K562 (cell line): ENCODE results near the gene CFAP157. TPM values are rescaled to one million over a fixed set of nuclear protein-coding genes. Genes with fewer than 3 reads are reported as not detected.

ENCODE experiments used
- ATAC-seq: fragments of 200-7000 bp; cut with Tn5 transposase; 3 replicates; pipeline ENCODE4 v1.9.1; 2020; ENCODE audit warnings: moderate library complexity
- BruUV-seq: library from RNA; stranded (reverse); fragments of 400-500 nt; replicated peaks from 2 replicates; lab custom pipeline; 2021; lab: Mats Ljungman, UMichigan
- CTCF ChIA-PET: fragments of 300-600 bp; formaldehyde crosslinking; extraction: SDS; loops from one replicate; lab custom pipeline; 2021; ENCODE audit warnings: low intra/inter-chr PET ratio; lab: Yijun Ruan, JAX
- POLR2A ChIA-PET: fragments of 300-600, 350-650 bp; sonication (Branson Sonifier 250); formaldehyde crosslinking; extraction: SDS; loops from one replicate; lab custom pipeline; 2021; ENCODE audit warnings: antibody characterized with exemption, inconsistent platforms; lab: Yijun Ruan, JAX
- DNase-seq, 4 experiments: peaks; one replicate each; pipeline versions ENCODE4 v3.0.0 to v3.0.0-alpha.2; 2011 to 2018; ENCODE audit warnings: low spot score in 3 of 4, mixed read lengths in 3 of 4; ENCODE audit errors: extremely low read depth in 1 of 4
- FAIRE-seq: peaks from 2 replicates; lab custom pipeline; 2011; peaks lifted over from hg19 to GRCh38; lab: Jason Lieb, UNC
- H2AFZ ChIP-seq: 2 replicates; pipeline ENCODE4 v1.6.0; 2011; ENCODE audit warnings: low read depth, low read length, control low read depth, inconsistent platforms
- H3K27ac ChIP-seq: fragments of 200-600 bp; 3 replicates; pipeline ENCODE4 v1.8.0; 2011; ENCODE audit warnings: low read depth, mild to moderate bottlenecking, control low read depth, inconsistent platforms, low read length, moderate library complexity, mixed read lengths; ENCODE audit errors: extremely low read depth
- H3K27me3 ChIP-seq, 2 experiments: fragments of 300-600 bp in 1 of 2; 2 replicates in 1 of 2; 3 replicates in 1 of 2; pipeline versions ENCODE4 v1.6.0 to v1.8.0; 2011; ENCODE audit warnings: inconsistent platforms in 2 of 2, low read length in 2 of 2, mild to moderate bottlenecking in 1 of 2, mixed read lengths in 1 of 2, moderate library complexity in 1 of 2; ENCODE audit not compliant: control insufficient read depth in 2 of 2, insufficient read depth in 2 of 2
- H3K36me3 ChIP-seq: fragments of 300-600 bp; 3 replicates; pipeline ENCODE4 v1.8.0; 2011; ENCODE audit warnings: mild to moderate bottlenecking, low read length, inconsistent platforms; ENCODE audit not compliant: control insufficient read depth, insufficient read depth
- H3K4me1 ChIP-seq, 2 experiments: fragments of 200-600 bp in 1 of 2; replicated peaks in 1 of 2; 2 replicates in 1 of 2; 3 replicates in 1 of 2; pipeline versions ENCODE4 v1.5.1 to v1.8.0; 2011; ENCODE audit warnings: inconsistent platforms in 2 of 2, low read length in 2 of 2, mild to moderate bottlenecking in 1 of 2, mixed read lengths in 1 of 2, moderate library complexity in 1 of 2; ENCODE audit not compliant: control insufficient read depth in 2 of 2, insufficient read depth in 2 of 2
- H3K4me2 ChIP-seq: 2 replicates; pipeline ENCODE4 v1.6.1; 2011; ENCODE audit warnings: low read length, control low read depth, inconsistent platforms, mixed read lengths; ENCODE audit not compliant: insufficient read depth
- H3K4me3 ChIP-seq: fragments of 200-600 bp; sonication (generic), shearing (Covaris generic); 2 replicates; pipeline ENCODE4 v1.5.1; 2016; ENCODE audit warnings: control low read depth, inconsistent platforms
- H3K79me2 ChIP-seq: fragments of 200-600 bp; 3 replicates; pipeline ENCODE4 v1.8.0; 2011; ENCODE audit warnings: low read length, inconsistent platforms; ENCODE audit not compliant: control insufficient read depth, insufficient read depth
- H3K9ac ChIP-seq, 2 experiments: 2 replicates each; pipeline versions ENCODE4 v1.6.0 to v1.6.1; 2011; ENCODE audit warnings: low read depth in 2 of 2, low read length in 2 of 2, control low read depth in 1 of 2, inconsistent platforms in 1 of 2, mild to moderate bottlenecking in 1 of 2, mixed read lengths in 1 of 2; ENCODE audit not compliant: insufficient read depth in 1 of 2
- H3K9me1 ChIP-seq: one replicate; pipeline ENCODE4 v1.6.0; 2011; ENCODE audit warnings: inconsistent platforms, mild to moderate bottlenecking, low read length, moderate library complexity; ENCODE audit not compliant: control insufficient read depth, insufficient read depth
- H3K9me3 ChIP-seq: replicated peaks from 2 replicates; pipeline ENCODE4 v1.5.1; 2011; ENCODE audit warnings: low read depth, low read length, inconsistent platforms; ENCODE audit not compliant: control insufficient read depth, insufficient read depth
- H4K20me1 ChIP-seq: replicated peaks from 2 replicates; pipeline ENCODE4 v1.6.1; 2011; ENCODE audit warnings: low read length, inconsistent platforms, mixed read lengths; ENCODE audit not compliant: control insufficient read depth, insufficient read depth
- BCL6 ChIP-seq: fragments of 250-450 bp; sonication (Bioruptor Pico); IDR thresholded peaks from 2 replicates; pipeline ENCODE4 v1.4.0; 2020
- BCOR ChIP-seq: fragments of 450-650 bp; IDR thresholded peaks from 2 replicates; pipeline ENCODE4 v1.6.1; 2016
- CREB3 ChIP-seq: fragments of 450-650 bp; conservative IDR thresholded peaks from 2 replicates; pipeline ENCODE4 v1.6.1; 2016; ENCODE audit warnings: missing genetic modification characterization, low read depth, mild to moderate bottlenecking, missing compliant biosample characterization, moderate library complexity
- CTCFL ChIP-seq: IDR thresholded peaks from 2 replicates; pipeline ENCODE4 v1.6.1; 2011; ENCODE audit warnings: borderline replicate concordance, low read depth, mild to moderate bottlenecking, moderate library complexity, low read length; ENCODE audit not compliant: insufficient read depth, poor library complexity, severe bottlenecking
- MBD2 ChIP-seq: sonication (generic); IDR thresholded peaks from 2 replicates; pipeline ENCODE4 v1.6.1; 2016; ENCODE audit warnings: low read depth, borderline replicate concordance
- NCOR1 ChIP-seq: fragments of 450-650 bp; IDR thresholded peaks from 2 replicates; pipeline ENCODE4 v1.6.1; 2016; ENCODE audit warnings: mild to moderate bottlenecking, moderate library complexity
- NR4A1 ChIP-seq, 2 experiments: fragments of 250-450 bp in 1 of 2; fragments of 450-650 bp in 1 of 2; sonication (Bioruptor Pico) in 1 of 2; IDR thresholded peaks; 2 replicates each; pipeline versions ENCODE4 v1.4.0 to v1.6.1; 2016 to 2020; ENCODE audit warnings: mild to moderate bottlenecking in 2 of 2, missing compliant biosample characterization in 1 of 2, missing genetic modification characterization in 1 of 2, moderate library complexity in 1 of 2
- PHF21A ChIP-seq: fragments of 450-650 bp; IDR thresholded peaks from 2 replicates; pipeline ENCODE4 v1.6.1; 2017; ENCODE audit warnings: low read depth, borderline replicate concordance
- PHF8 ChIP-seq: fragments of 200-600 bp; sonication (generic); IDR thresholded peaks from 2 replicates; pipeline ENCODE4 v1.6.1; 2012; ENCODE audit warnings: mixed run types, mild to moderate bottlenecking, inconsistent platforms, low read length, moderate library complexity, borderline replicate concordance
- RBM39 ChIP-seq: fragments of 200-400 bp; formaldehyde crosslinking; optimal IDR thresholded peaks from 2 replicates; pipeline ENCODE3; 2018; ENCODE audit warnings: low read depth, low read length
- SMARCA5 ChIP-seq: fragments of 450-650 bp; IDR thresholded peaks from 2 replicates; pipeline ENCODE4 v1.6.1; 2016
- TRIM24 ChIP-seq, 2 experiments: fragments of 450-650 bp; IDR thresholded peaks; 2 replicates each; pipeline ENCODE4 v1.6.1; 2016
- ZFP1 ChIP-seq: fragments of 450-650 bp; formaldehyde crosslinking; IDR thresholded peaks from 2 replicates; pipeline ENCODE4 v1.4.0; 2020; ENCODE audit warnings: mild to moderate bottlenecking, mixed read lengths
- ZNF655 ChIP-seq: fragments of 250-450 bp; sonication (Bioruptor Pico); IDR thresholded peaks from 2 replicates; pipeline ENCODE4 v1.5.0; 2021
- ZSCAN29 ChIP-seq: fragments of 450-650 bp; IDR thresholded peaks from 2 replicates; pipeline ENCODE4 v1.6.1; 2017
- WGBS: fragments of 100-300 bp; shearing (Covaris generic); methylation state at CpG from one replicate; pipeline ENCODE4 v1.1.6; 2016; ENCODE audit warnings: low coverage, mixed read lengths; ENCODE audit not compliant: insufficient coverage; ENCODE audit errors: missing lambda C conversion rate; 5-methylcytosine and 5-hydroxymethylcytosine counted together
- in situ Hi-C: fragments of 300-500 bp; cut with MboI; formaldehyde crosslinking; loops from 4 replicates; pipeline ENCODE4 v1.15.0; 2018; ENCODE audit warnings: inconsistent platforms, mixed read lengths
- intact Hi-C: fragments of 100-400 bp; cut with micrococcal nuclease; formaldehyde crosslinking; loops from 2 replicates; pipeline ENCODE4 v1.14.2; 2022
- polyA plus RNA-seq, 8 experiments: library from polyadenylated mRNA; depleted of rRNA in 4 of 8; stranded (reverse) in 5 of 8; unstranded in 3 of 8; fragments of >200 nt; fragmentation: Nextera tagmentation in 2 of 8; fragmentation: Illumina TruSeq in 1 of 8; extraction: Ambion mirVana in 2 of 8; extraction: Trizol in 1 of 8; gene quantifications; 2 replicates each; pipeline versions ENCODE4 v1.2.1 to v1.2.3, GENCODE V29; 2011 to 2014; ENCODE audit warnings: inconsistent platforms in 1 of 8, missing spikeins in 1 of 8
- total RNA-seq, 7 experiments: library from RNA; depleted of rRNA in 6 of 7; stranded (reverse); fragments of >200 nt in 6 of 7; fragmentation: Illumina TruSeq in 2 of 7; extraction: Trizol in 2 of 7; gene quantifications; 2 replicates each; pipeline versions ENCODE4 v1.2.1 to v1.2.3, GENCODE V29; 2011 to 2021; ENCODE audit warnings: low replicate concordance in 1 of 7
- TF ChIP-seq, protein P1 (sequence below): fragments of 200-800 bp; sonication (Bioruptor generic); IDR thresholded peaks from 2 replicates; pipeline ENCODE4 v1.6.1; 2017; ENCODE audit warnings: missing genetic modification characterization, missing compliant biosample characterization

Gene CFAP157
- total and polyA plus RNA-seq, 9 of the 15 experiments (the other 6 are each of a cell fraction or from before 2014, with no cell fraction given), result 0.03 TPM; not detected in 8

DNA sequence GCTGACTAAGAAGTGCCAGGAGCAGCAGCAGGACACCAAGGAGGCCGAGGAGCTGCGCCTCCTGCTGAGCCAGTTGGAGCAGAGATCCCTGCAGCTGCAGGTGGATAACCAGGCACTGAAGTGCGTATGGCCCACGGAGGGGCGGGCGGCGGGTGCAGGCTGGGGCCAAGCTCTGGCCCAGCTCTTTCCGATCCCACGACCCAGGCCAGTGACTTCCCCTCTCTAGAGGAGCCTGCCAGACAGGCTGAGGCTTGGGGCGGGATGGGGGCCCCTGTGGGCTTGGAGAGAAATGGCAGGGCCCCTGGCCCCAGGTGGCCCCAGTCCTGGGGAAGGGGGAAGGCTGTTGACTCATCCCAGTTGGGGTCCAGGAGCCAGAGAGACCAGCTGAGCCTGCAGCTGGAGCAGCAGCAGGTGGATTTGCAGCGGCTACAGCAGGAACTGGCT lies 5.1 kb downstream of the CFAP157 start (continued):
- TF ChIP-seq ZSCAN29 (no peak), CTCFL (no peak), BCL6 (CRISPR knock-in tag) (no peak)
- TF ChIP-seq, all 486 proteins: peak for 0

- Histone ChIP-seq H3K79me2 (0 out of 3 replicates have a peak, but pooled peaks cover 3% of the 10 kb centered on the region), H3K4me1 (peaks cover 4 to 57% of the 10 kb centered on the region in 2 experiments; a peak in 4 of 5 replicates), H3K27ac (no peak overlapping the region), H3K9me1 (peaks cover 4% of the 10 kb centered on the region), H3K27me3 (no peaks in the 10 kb centered on the region), H3K9me3 (0 out of 2 replicates have a peak, but pooled peaks cover 4% of the 10 kb centered on the region), H3K36me3 (no peaks in the 10 kb centered on the region), H3K4me2 (no peak overlapping the region), H3K4me3 (no peak overlapping the region), H3K9ac (peak overlapping the region in 1 of 2 experiments; percentile 55; a peak in 2 of 4 replicates), H2AFZ (no peak overlapping the region), H4K20me1 (peaks cover 3% of the 10 kb centered on the region; the same call in 1 of the 2 replicates)
- in situ Hi-C loops (no loop called here), intact Hi-C loops (no loop called here)
- 72% methylated on average over 10 of the region's 11 CpGs for WGBS
- no TSS peak for BruUV-seq
- CTCF ChIA-PET, result no interaction called here
- DNase-seq (no peak), FAIRE-seq (no peak), ATAC-seq (no peak)
- POLR2A ChIA-PET, result interaction anchor here (0.5 to 1.5 kb wide), 3 partner anchors 8 to 203 kb away, joined by 4 to 6 read pairs (median 6); no protein-coding TSS in a partner anchor
- TF ChIP-seq SMARCA5 (peak; percentile 61; the same call in 1 of the 2 replicates), RBM39 (no peak), ZFP1 (no peak), NCOR1 (no peak), MBD2 (no peak), BCOR (peak; percentile 88), PHF8 (no peak), ZNF655 (CRISPR knock-in tag) (no peak), CREB3 (tag) (no peak), NR4A1 (CRISPR knock-in tag; IDR thresholded peaks at IDR 0.05) (no peak), NR4A1 (tag; IDR thresholded peaks at IDR 0.05) (no peak), TRIM24 (IDR thresholded peaks at IDR 0.05) (no peak), PHF21A (no peak)
- TF ChIP-seq, protein P1, sequence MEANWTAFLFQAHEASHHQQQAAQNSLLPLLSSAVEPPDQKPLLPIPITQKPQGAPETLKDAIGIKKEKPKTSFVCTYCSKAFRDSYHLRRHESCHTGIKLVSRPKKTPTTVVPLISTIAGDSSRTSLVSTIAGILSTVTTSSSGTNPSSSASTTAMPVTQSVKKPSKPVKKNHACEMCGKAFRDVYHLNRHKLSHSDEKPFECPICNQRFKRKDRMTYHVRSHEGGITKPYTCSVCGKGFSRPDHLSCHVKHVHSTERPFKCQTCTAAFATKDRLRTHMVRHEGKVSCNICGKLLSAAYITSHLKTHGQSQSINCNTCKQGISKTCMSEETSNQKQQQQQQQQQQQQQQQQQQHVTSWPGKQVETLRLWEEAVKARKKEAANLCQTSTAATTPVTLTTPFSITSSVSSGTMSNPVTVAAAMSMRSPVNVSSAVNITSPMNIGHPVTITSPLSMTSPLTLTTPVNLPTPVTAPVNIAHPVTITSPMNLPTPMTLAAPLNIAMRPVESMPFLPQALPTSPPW, result no peak
Measured at GRCh38 chr9:127712371-127712770, 5.6 kb downstream of the CFAP157 start.
